Prostate gland (tissue), 2 donors: ENCODE results near the gene EPM2AIP1. TPM values are rescaled to one million over a fixed set of nuclear protein-coding genes. Genes with fewer than 3 reads are reported as not detected.
A peak's percentile ranks its signal among the peaks of the same experiment; 100 is the strongest.
"Not testable (repeated sequence)": the region's sequence is repeated elsewhere in the genome, so short reads cannot be mapped to it uniquely, and the experiment has no call there.

Experiments
- DNase-seq: peaks from one replicate; pipeline ENCODE4 v3.0.0-alpha.2; 2019; ENCODE audit warnings: low spot score
- H3K27ac ChIP-seq, 2 donors: fragments of 200-600 bp; sonication (generic); 2 replicates each; pipeline ENCODE4 v1.5.1; 2017 to 2019
- H3K27me3 ChIP-seq: fragments of 200-600 bp; sonication (generic); replicated peaks from 2 replicates; pipeline ENCODE4 v1.5.1; 2019; ENCODE audit not compliant: insufficient read depth
- H3K36me3 ChIP-seq, 2 donors: fragments of 200-600 bp; sonication (generic); 1 replicate in 1 of 2; 2 replicates in 1 of 2; pipeline versions ENCODE4 v1.5.1 to v1.8.1; 2017 to 2019
- H3K4me1 ChIP-seq: fragments of 200-600 bp; sonication (generic); replicated peaks from 2 replicates; pipeline ENCODE4 v1.5.1; 2019
- H3K4me3 ChIP-seq, 2 donors: fragments of 200-600 bp; sonication (generic); 2 replicates each; pipeline ENCODE4 v1.5.1; 2017 to 2019
- H3K9me3 ChIP-seq: fragments of 200-600 bp; sonication (generic); 2 replicates; pipeline ENCODE4 v1.5.1; 2017
- POLR2A ChIP-seq: fragments of 450-650 bp; IDR thresholded peaks from one replicate; pipeline ENCODE4 v1.6.1; 2016; ENCODE audit warnings: antibody characterized with exemption, mild to moderate bottlenecking
- POLR2AphosphoS5 ChIP-seq: sonication (generic); formaldehyde crosslinking; IDR thresholded peaks from one replicate; pipeline ENCODE4 v1.6.1; 2017; ENCODE audit warnings: antibody characterized with exemption
- WGBS: methylation state at CpG from one replicate; pipeline ENCODE4 v1.1.5; 2018; 5-methylcytosine and 5-hydroxymethylcytosine counted together
- intact Hi-C: fragments of 100-400 bp; cut with DNase I; formaldehyde crosslinking; loops from one replicate; pipeline ENCODE4 v1.14.2; 2022
- total RNA-seq, 2 donors: library from RNA; depleted of rRNA; stranded (reverse); fragments of >200 nt; gene quantifications; one replicate each; pipeline ENCODE4 v1.1.0, GENCODE V29; 2016
- TF ChIP-seq, protein P1 (sequence below), 4 experiments: fragments of 200-600 bp in 2 of 4; fragments of 450-650 bp in 2 of 4; sonication (generic) in 2 of 4; IDR thresholded peaks; 1 replicate in 3 of 4; 2 replicates in 1 of 4; pipeline ENCODE4 v1.5.1; 2016 to 2019; ENCODE audit warnings: antibody characterized with exemption in 4 of 4, mild to moderate bottlenecking in 2 of 4, moderate library complexity in 2 of 4

EPM2AIP1 gene
- 10 to 100 TPM; 13.8 to 14.2 TPM for total RNA-seq

GRCh38 chr3:36992806-36993325 is at the start of gene EPM2AIP1:
Gene EPM2AIP1 (minus strand): TSS chr3:36993131. CDS start chr3:36993077, 54 bp downstream.
- peak; percentile 100 for DNase-seq
- under 1% methylated on average over 48 of the region's 48 CpGs for WGBS
- Histone ChIP-seq H3K27me3 (no peaks in the 10 kb centered on the region), H3K27ac (peak within 1 kb of the TSS; percentile 98 to 99), H3K36me3 (no peaks in the 10 kb centered on the region), H3K4me1 (peaks cover 6% of the 10 kb centered on the region), H3K4me3 (peak within 1 kb of the TSS; percentile 63 to 81), H3K9me3 (no peaks in the 10 kb centered on the region)
- intact Hi-C loops: no loop called here
- TF ChIP-seq, protein P1, sequence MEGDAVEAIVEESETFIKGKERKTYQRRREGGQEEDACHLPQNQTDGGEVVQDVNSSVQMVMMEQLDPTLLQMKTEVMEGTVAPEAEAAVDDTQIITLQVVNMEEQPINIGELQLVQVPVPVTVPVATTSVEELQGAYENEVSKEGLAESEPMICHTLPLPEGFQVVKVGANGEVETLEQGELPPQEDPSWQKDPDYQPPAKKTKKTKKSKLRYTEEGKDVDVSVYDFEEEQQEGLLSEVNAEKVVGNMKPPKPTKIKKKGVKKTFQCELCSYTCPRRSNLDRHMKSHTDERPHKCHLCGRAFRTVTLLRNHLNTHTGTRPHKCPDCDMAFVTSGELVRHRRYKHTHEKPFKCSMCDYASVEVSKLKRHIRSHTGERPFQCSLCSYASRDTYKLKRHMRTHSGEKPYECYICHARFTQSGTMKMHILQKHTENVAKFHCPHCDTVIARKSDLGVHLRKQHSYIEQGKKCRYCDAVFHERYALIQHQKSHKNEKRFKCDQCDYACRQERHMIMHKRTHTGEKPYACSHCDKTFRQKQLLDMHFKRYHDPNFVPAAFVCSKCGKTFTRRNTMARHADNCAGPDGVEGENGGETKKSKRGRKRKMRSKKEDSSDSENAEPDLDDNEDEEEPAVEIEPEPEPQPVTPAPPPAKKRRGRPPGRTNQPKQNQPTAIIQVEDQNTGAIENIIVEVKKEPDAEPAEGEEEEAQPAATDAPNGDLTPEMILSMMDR (IDR thresholded peaks at IDR 0.05): peak in 2 of 4 experiments; percentile 45 to 49
- peak; percentile 98 for TF ChIP-seq POLR2AphosphoS5
- peak; percentile 98 for TF ChIP-seq POLR2A

DNA sequence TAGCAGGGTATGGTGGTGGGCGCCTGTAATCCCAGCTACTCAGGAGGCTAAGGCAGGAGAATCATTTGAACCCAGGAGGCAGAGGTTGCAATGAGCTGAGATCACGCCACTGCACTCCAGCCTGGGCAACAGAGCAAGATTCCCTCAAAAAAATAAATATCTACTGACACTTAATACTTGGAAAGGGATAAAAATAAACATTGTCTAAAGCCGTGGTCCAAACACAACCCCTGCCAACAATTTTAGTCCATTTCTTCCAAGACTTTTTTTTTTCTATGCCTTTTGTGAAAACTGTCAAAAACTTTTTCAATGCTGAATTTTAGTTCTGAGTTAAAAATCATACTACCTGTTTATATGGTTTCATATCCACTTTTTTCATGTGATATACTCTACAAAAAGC is 49.8 kb upstream of the EPM2AIP1 start:
- WGBS: 46% methylated on average over 3 of the region's 3 CpGs
- H3K4me3 ChIP-seq, intact Hi-C loops, H3K27me3 ChIP-seq, H3K36me3 ChIP-seq, H3K4me1 ChIP-seq, DNase-seq, H3K9me3 ChIP-seq: not testable (repeated sequence)
- peak overlapping the region; percentile 49 to 64 for H3K27ac ChIP-seq

DNA sequence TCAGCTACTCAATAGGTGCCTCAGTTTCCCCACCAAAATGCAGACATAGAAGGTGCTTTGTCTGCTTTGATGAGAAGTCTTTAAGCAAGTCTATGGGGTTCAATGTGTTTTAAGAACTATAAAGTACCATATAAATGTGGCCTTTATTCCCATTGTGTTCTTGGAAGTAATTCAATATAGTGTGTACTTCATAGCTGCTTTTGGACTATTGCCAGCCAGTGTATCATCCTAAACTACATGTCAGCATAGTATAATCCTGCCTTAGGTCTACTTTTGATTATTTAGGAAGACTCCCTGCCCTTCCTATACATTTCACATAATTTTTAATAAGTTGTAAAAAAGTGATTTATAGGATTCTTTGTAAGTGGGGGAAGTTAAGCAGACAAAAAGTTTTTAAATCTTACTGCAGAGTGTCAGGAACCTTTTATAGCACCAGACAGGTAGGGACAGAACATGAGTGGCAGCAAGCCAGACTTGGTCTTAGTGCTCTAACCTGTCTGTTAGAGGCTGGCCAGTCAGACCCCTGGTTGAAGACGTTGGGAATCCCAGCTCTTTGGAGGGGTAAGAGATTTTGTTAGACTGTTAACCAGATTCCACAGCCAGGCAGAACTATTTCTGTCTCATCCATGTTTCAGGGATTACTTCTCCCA is 48.7 kb upstream of the EPM2AIP1 start:
- Histone ChIP-seq H3K4me3 (no peak overlapping the region), H3K27me3 (no peaks in the 10 kb centered on the region), H3K36me3 (peaks cover 0 to 7% of the 10 kb centered on the region in 2 donors), H3K9me3 (no peaks in the 10 kb centered on the region), H3K4me1 (peaks cover 3% of the 10 kb centered on the region), H3K27ac (peak overlapping the region; percentile 49 to 64)
- 14% methylated on average over 1 of the region's 1 CpG for WGBS
- intact Hi-C loops: no loop called here
- peak; percentile 48 for TF ChIP-seq POLR2AphosphoS5
- no peak for TF ChIP-seq POLR2A
- TF ChIP-seq, protein P1 (IDR thresholded peaks at IDR 0.05): no peak
- peak; percentile 60 for DNase-seq

- 89% methylated on average over 1 of the region's 1 CpG for WGBS
- H3K4me3 ChIP-seq: no peak overlapping the region
- H3K4me1 ChIP-seq: peaks cover 3% of the 10 kb centered on the region
- no peaks in the 10 kb centered on the region for H3K9me3 ChIP-seq
- peaks cover 0 to 7% of the 10 kb centered on the region in 2 donors for H3K36me3 ChIP-seq
- peak overlapping the region in 1 of 2 donors; percentile 62 for H3K27ac ChIP-seq
- intact Hi-C loops: no loop called here
- TF ChIP-seq, protein P1 (IDR thresholded peaks at IDR 0.05): no peak
- TF ChIP-seq POLR2A (no peak), POLR2AphosphoS5 (no peak)
- H3K27me3 ChIP-seq: no peaks in the 10 kb centered on the region
- no peak for DNase-seq
Measured at GRCh38 chr3:37040231-37040630, 47.3 kb upstream of the EPM2AIP1 start.

DNA sequence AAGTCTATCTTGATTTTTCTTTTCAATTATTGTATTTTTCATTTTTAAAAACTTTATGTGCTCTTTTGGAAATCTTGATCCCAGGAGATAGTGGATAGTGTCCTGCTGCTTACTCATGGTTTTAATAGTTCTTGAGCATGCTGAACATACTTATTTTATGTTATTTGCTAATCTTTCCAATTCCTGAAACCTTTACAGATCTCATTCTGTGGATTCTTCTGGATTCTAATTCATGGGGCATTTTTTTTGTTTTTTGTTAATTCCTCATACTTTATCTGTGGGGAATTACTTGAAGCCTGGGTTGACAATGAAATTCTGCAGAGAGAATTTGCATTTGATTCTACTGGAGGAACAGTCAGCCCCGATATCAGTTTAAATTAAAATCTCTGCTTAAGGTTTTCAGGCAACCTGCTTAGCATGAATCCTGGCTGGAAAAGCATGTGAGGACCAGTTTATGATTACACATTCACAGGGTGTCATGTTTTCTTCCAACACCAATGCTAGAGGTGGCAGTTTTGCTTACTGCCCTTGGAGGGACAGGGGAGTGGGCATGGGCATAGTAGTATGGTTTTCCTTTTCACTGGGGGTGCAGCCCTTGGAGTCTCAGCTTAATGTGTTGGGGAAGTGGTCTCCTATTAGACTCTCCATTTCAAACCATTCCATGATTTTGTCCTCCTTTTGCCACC is 46.4 kb upstream of the EPM2AIP1 start:
- WGBS: 84% methylated on average over 1 of the region's 1 CpG
- Histone ChIP-seq H3K4me1 (peaks cover 3% of the 10 kb centered on the region), H3K36me3 (peaks cover 0 to 7% of the 10 kb centered on the region in 2 donors), H3K27me3 (no peaks in the 10 kb centered on the region), H3K4me3 (no peak overlapping the region), H3K27ac (peak overlapping the region in 1 of 2 donors; percentile 62), H3K9me3 (no peaks in the 10 kb centered on the region)
- intact Hi-C loops: no loop called here
- no peak for TF ChIP-seq POLR2AphosphoS5
- DNase-seq: no peak
